Activated T-helper 17 cell treated with anti-CD3 and anti-CD28 coated beads, Interleukin-2, amount 50 U/mL, for 72 hours (primary cell): ENCODE measurements around the gene PSEN1. TPM values are rescaled to one million over a fixed set of nuclear protein-coding genes. Genes with fewer than 3 reads are reported as not detected.

Source experiments
- ATAC-seq: fragments of 150-1000 bp; cut with Tn5 transposase; replicated peaks from 2 replicates; pipeline ENCODE4 v1.10.0; 2021; ENCODE audit warnings: mild to moderate bottlenecking, moderate library complexity
- H3K27ac Mint-ChIP-seq: one replicate; pipeline ENCODE4 v1.8.0; 2022; ENCODE audit warnings: mixed read lengths
- H3K27me3 Mint-ChIP-seq: one replicate; pipeline ENCODE4 v1.8.0; 2022; ENCODE audit warnings: mixed read lengths
- H3K36me3 Mint-ChIP-seq: one replicate; pipeline ENCODE4 v1.8.0; 2022; ENCODE audit warnings: low read depth, mild to moderate bottlenecking, mixed read lengths
- H3K4me1 Mint-ChIP-seq: one replicate; pipeline ENCODE4 v1.8.0; 2022; ENCODE audit warnings: mixed read lengths
- H3K4me3 Mint-ChIP-seq: one replicate; pipeline ENCODE4 v1.8.0; 2022; ENCODE audit warnings: mild to moderate bottlenecking, mixed read lengths
- H3K9me3 Mint-ChIP-seq: one replicate; pipeline ENCODE4 v1.8.0; 2022; ENCODE audit warnings: mixed read lengths
- total RNA-seq, 2 donors: library from RNA; stranded (reverse); gene quantifications; one replicate each; pipeline ENCODE4 v1.2.3, GENCODE V29; 2022

PSEN1 gene
- total RNA-seq, 2 donors from 2014 or later: 33.8 to 37.8 TPM

DNA sequence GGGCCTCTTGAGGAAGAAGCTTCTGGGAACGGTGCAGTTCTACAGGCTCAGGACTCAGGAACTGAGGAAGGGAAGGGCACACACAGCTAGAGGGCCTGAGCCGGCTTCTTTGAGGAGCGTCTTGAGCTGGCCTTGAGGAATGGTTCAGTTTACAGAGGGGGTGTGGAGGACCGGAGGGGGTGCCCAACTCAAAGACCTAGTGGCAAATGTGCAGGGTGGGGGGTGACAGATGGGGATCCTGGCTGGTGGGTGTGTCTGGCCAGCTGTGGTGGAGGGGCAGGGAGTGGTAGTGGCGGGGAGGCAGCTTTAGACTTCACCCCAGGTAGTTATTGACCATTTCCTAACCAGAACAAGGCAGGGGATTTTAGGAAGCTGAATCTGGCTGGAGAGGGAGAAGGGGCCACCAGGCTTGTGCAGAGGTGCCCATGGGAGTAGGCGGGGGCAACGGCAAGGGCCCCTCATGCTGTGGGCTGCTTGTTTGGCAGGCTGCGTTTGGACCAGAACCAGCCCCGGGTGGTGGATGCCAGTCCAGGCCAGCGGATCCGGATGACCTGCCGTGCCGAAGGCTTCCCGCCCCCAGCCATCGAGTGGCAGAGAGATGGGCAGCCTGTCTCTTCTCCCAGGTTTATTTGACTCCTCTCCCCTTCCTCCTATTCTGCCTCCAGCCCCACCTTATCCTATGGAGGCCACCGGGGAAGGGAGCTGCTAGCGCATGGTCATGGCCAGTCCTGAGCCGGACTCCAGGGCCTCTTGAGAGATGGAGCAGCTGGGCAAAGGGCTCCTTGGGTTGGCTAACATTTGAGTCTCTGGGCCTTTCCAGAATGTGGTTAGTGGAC lies 128.8 kb downstream of the PSEN1 start:
- no peaks in the 10 kb centered on the region for H3K36me3 Mint-ChIP-seq
- H3K27me3 Mint-ChIP-seq: peaks cover 3% of the 10 kb centered on the region
- no peaks in the 10 kb centered on the region for H3K9me3 Mint-ChIP-seq
- no peak overlapping the region for H3K4me3 Mint-ChIP-seq
- H3K27ac Mint-ChIP-seq: no peak overlapping the region
- peaks cover under 1% of the 10 kb centered on the region for H3K4me1 Mint-ChIP-seq
- no peak for ATAC-seq

DNA sequence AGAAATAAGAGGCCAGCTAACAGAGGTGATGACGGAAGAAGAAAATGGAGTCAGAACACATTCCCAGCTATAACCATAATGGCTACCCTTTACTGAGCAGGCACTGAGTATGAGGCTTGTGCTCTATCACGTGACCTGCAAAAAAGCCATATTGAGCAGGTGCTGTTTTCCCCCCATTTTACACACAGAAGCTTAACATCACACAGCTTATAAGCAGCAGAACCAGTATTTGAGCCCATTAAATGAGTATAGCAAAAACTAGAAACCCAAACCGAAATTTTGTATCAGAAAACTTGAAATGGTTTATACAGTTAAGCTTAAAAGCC lies 129.4 kb downstream of the PSEN1 start:
- Mint-ChIP-seq H3K27me3 (peaks cover 6% of the 10 kb centered on the region), H3K9me3 (no peaks in the 10 kb centered on the region), H3K4me3 (no peak overlapping the region), H3K27ac (no peak overlapping the region), H3K4me1 (peaks cover 6% of the 10 kb centered on the region), H3K36me3 (no peaks in the 10 kb centered on the region)
- no peak for ATAC-seq

DNA sequence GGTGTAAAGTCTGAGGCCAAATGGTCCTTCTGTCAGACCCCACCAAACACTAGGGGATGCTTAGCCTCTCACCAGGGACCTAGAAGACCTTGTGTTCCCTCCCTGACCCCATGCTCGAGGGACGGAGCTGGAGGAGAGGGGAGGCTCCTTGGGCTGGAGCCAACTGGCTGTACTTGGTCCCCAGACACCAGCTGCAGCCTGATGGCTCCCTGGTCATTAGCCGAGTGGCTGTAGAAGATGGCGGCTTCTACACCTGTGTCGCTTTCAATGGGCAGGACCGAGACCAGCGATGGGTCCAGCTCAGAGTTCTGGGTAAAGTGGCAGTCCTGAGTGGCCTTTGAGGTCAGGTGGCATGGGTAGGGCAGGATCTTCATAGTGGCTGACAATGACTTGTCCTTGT lies 130.0 kb downstream of the PSEN1 start:
- H3K27ac Mint-ChIP-seq: no peak overlapping the region

DNA sequence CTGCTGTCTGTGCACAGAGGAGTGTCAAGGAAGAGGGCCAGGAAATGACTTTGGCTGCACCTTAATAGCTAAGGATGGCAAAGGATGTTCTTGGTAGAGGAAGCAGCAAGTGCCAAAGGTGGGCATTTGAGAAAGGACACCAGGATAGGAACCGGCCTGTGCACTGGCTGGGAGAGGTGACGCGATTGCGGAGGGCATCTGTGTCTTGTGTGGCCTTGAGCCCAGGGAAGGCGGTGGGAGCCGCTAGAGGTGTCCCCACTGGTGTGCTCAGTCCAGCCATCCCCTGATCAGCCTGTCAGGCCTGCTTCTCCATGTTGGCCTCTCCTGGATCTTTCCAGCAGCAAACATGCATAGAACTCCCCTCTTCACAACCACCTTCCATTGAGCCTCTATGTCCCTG lies 131.2 kb downstream of the PSEN1 start:
- no peak for ATAC-seq
- Mint-ChIP-seq H3K36me3 (peaks cover 6% of the 10 kb centered on the region), H3K27ac (no peak overlapping the region), H3K9me3 (no peaks in the 10 kb centered on the region), H3K4me3 (no peak overlapping the region), H3K27me3 (peaks cover 6% of the 10 kb centered on the region), H3K4me1 (peaks cover 9% of the 10 kb centered on the region)

More for the DNA sequence above, 130.0 kb downstream of the PSEN1 start:
- peaks cover 6% of the 10 kb centered on the region for H3K27me3 Mint-ChIP-seq
- no peak overlapping the region for H3K4me3 Mint-ChIP-seq
- no peaks in the 10 kb centered on the region for H3K36me3 Mint-ChIP-seq
- no peaks in the 10 kb centered on the region for H3K9me3 Mint-ChIP-seq
- peaks cover 9% of the 10 kb centered on the region for H3K4me1 Mint-ChIP-seq
- ATAC-seq: no peak

DNA sequence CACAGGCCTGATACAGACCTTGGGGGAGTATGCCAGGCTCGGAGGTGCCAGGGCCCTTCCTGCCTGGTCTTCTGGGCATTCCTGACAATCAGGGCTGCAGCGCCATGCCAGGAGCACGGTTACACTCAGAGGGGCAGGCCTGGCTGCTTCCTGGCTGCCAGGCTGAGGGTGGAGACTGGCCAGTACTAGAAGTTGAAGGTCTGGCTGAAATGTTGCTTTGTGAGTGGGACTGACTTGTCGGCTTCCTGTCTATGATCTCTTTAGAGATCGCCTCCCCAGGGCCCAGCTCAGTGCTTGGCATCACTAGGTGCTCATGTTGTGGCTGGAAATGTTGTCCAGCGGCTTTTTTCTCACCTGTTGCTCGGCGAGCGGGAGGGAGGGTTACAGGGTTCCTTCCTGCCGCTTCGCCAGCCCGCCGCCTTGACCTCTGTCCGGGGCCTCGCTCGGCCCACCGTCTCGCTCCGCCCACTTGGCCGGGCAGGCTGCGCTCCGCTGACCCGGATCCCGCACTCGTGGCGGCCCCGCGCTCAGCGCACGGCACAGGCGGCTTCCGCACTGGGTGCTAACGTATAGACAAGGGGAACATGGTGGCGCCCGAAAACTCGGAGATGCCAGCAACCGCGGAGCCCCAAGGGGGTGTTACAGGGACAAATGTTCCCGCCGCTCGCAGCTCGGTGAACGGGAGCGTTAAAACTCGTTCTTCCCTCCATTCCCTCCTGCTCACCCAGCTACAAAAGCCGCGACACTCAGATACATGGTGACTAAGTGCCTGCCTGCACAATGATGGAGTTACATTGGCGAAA lies 133.6 kb downstream of the PSEN1 start:
- Mint-ChIP-seq H3K36me3 (peaks cover 17% of the 10 kb centered on the region), H3K4me3 (peak overlapping the region; percentile 55)

DNA sequence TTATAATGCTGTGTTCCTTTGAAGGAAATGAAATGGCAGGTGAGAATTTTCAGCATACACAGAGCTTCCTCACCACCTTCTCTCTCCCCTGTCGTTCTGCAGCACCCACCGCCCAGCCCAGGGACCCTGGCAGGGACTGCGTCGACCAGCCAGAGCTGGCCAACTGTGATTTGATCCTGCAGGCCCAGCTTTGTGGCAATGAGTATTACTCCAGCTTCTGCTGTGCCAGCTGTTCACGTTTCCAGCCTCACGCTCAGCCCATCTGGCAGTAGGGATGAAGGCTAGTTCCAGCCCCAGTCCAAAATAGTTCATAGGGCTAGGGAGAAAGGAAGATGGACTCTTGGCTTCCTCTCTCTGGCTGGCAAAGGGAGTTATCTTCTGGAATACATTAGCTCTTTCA lies 136.1 kb downstream of the PSEN1 start:
- H3K36me3 Mint-ChIP-seq: peaks cover 42% of the 10 kb centered on the region
- H3K27ac Mint-ChIP-seq: no peak overlapping the region
- no peak for ATAC-seq
- H3K9me3 Mint-ChIP-seq: no peaks in the 10 kb centered on the region
- peaks cover 3% of the 10 kb centered on the region for H3K27me3 Mint-ChIP-seq
- peaks cover 9% of the 10 kb centered on the region for H3K4me1 Mint-ChIP-seq
- no peak overlapping the region for H3K4me3 Mint-ChIP-seq

More for the DNA sequence above, 133.6 kb downstream of the PSEN1 start:
- no peak for ATAC-seq
- no peaks in the 10 kb centered on the region for H3K9me3 Mint-ChIP-seq
- H3K4me1 Mint-ChIP-seq: peaks cover 9% of the 10 kb centered on the region
- H3K27me3 Mint-ChIP-seq: peaks cover 3% of the 10 kb centered on the region
- H3K27ac Mint-ChIP-seq: peak overlapping the region; percentile 17

Other genes with a start within 250 kb of the PSEN1 start
- under 1 TPM; 0.13 to 0.30 TPM for gene DPF3, start 242.4 kb upstream of the PSEN1 start, total RNA-seq
- gene DCAF4, start 210.0 kb upstream of the PSEN1 start, total RNA-seq: 10 to 100 TPM; 10.8 to 25.2 TPM
- 10 to 100 TPM; 15.9 to 18.7 TPM for gene ZFYVE1, start 109.4 kb upstream of the PSEN1 start, total RNA-seq
- gene RBM25, start 78.0 kb upstream of the PSEN1 start, total RNA-seq: 10 to 100 TPM; 66.5 to 94.3 TPM
- 1 to 10 TPM in 1 of 2 donors, under 1 TPM in 1; 0.19 to 1.1 TPM for gene PAPLN, start 101.0 kb downstream of the PSEN1 start, total RNA-seq